ENCODE measurements around the gene ZFP90. TPM values are rescaled to one million over a fixed set of nuclear protein-coding genes. Genes with fewer than 3 reads are reported as not detected.

Gene ZFP90
- total RNA-seq (10 to 100 TPM; 25.9 to 53.6 (median 46.7) TPM), total RNA-seq (16.3 to 115 (median 45.0) reads per million in 29 experiments)
- 49.0 TPM for total RNA-seq (2013)

- peaks cover 23 to 31% (median 29%) of the 10 kb centered on the region in 3 donors for H3K4me1 Mint-ChIP-seq
- Histone ChIP-seq H3K9me3 (no peaks in the 10 kb centered on the region), H3K4me3 (ENCODE audit: control insufficient read depth in 1 of 2, extremely low read depth in 1 of 2, low read length in 1 of 2) (peak within 1 kb of the TSS; percentile 85 to 99), H3K27ac (ENCODE audit: low read length) (peak within 1 kb of the TSS; percentile 89), H3K4me1 (ENCODE audit: control insufficient read depth in 1 of 2, extremely low read depth in 1 of 2, insufficient read depth in 2 of 2, low read length in 2 of 2) (peaks cover 4 to 19% of the 10 kb centered on the region in 2 experiments), H3K36me3 (ENCODE audit: control insufficient read depth in 2 of 2, extremely low read depth in 1 of 2, insufficient read depth in 1 of 2, low read length in 1 of 2) (peaks cover 6 to 8% of the 10 kb centered on the region in 2 donors), H3K27me3 (replicated peaks in 1 of 2; ENCODE audit: control insufficient read depth in 2 of 2, extremely low read depth in 1 of 2, insufficient read depth in 2 of 2, low read length in 1 of 2) (no peaks in the 10 kb centered on the region)
- peak; percentile 62 to 89 (median 78) for DNase-seq
- no peaks in the 10 kb centered on the region for H3K9me3 Mint-ChIP-seq
- ChIA-PET CTCF (interaction anchor here (1.0 to 1.6 kb wide), 4 partner anchors 9 to 18 kb away, joined by 3 to 6 read pairs (median 4); no protein-coding TSS in a partner anchor), POLR2A (interaction anchor here (0.6 to 1.0 kb wide), 2 partner anchors 9 to 265 kb away, joined by 4 to 5 read pairs; no protein-coding TSS in a partner anchor)
- H3K27ac Mint-ChIP-seq = peak within 1 kb of the TSS; percentile 98 to 100
- peak within 1 kb of the TSS; percentile 92 to 96 (median 95) for H3K4me3 Mint-ChIP-seq
- WGBS (ENCODE audit: insufficient coverage) = under 1% methylated on average over 62 of the region's 71 CpGs
- H3K36me3 Mint-ChIP-seq = peaks cover 27% of the 10 kb centered on the region
- peak; percentile 90 to 95 (median 94) for ATAC-seq (replicated peaks in 1 of 4)
- no peaks in the 10 kb centered on the region for H3K27me3 Mint-ChIP-seq
These were observed at the start of gene ZFP90 for GRCh38 chr16:68538880-68539701. Gene ZFP90 (plus strand): TSS chr16:68539291. CDS start chr16:68539793, 502 bp downstream.

GRCh38 chr16:68490358-68490757 is 48.7 kb upstream of the ZFP90 start:
- Histone ChIP-seq H3K9me3 (no peaks in the 10 kb centered on the region), H3K4me1 (ENCODE audit: control insufficient read depth in 1 of 2, extremely low read depth in 1 of 2, insufficient read depth in 2 of 2, low read length in 2 of 2) (no peaks in the 10 kb centered on the region), H3K36me3 (ENCODE audit: control insufficient read depth in 2 of 2, extremely low read depth in 1 of 2, insufficient read depth in 1 of 2, low read length in 1 of 2) (no peaks in the 10 kb centered on the region), H3K4me3 (ENCODE audit: control insufficient read depth in 1 of 2, extremely low read depth in 1 of 2, low read length in 1 of 2) (no peak overlapping the region), H3K27ac (ENCODE audit: low read length) (no peak overlapping the region), H3K27me3 (replicated peaks in 1 of 2; ENCODE audit: control insufficient read depth in 2 of 2, extremely low read depth in 1 of 2, insufficient read depth in 2 of 2, low read length in 1 of 2) (peaks cover 0 to 27% of the 10 kb centered on the region in 2 experiments)
- POLR2A ChIA-PET = interaction anchor here (0.5 to 0.7 kb wide), 2 partner anchors 9 to 773 kb away, joined by 3 to 5 read pairs; no protein-coding TSS in a partner anchor
- H3K9me3 Mint-ChIP-seq = no peaks in the 10 kb centered on the region
- DNase-seq (no peak), ATAC-seq (replicated peaks in 1 of 4) (no peak)
- CTCF ChIA-PET = no interaction called here
- peaks cover 0 to 5% (median 5%) of the 10 kb centered on the region in 3 donors for H3K4me1 Mint-ChIP-seq
- H3K4me3 Mint-ChIP-seq = no peak overlapping the region
- no peaks in the 10 kb centered on the region for H3K36me3 Mint-ChIP-seq
- no CpG with 5 or more reads among the region's 1 CpG for WGBS (ENCODE audit: insufficient coverage)
- no peaks in the 10 kb centered on the region for H3K27me3 Mint-ChIP-seq
- H3K27ac Mint-ChIP-seq = no peak overlapping the region

DNA sequence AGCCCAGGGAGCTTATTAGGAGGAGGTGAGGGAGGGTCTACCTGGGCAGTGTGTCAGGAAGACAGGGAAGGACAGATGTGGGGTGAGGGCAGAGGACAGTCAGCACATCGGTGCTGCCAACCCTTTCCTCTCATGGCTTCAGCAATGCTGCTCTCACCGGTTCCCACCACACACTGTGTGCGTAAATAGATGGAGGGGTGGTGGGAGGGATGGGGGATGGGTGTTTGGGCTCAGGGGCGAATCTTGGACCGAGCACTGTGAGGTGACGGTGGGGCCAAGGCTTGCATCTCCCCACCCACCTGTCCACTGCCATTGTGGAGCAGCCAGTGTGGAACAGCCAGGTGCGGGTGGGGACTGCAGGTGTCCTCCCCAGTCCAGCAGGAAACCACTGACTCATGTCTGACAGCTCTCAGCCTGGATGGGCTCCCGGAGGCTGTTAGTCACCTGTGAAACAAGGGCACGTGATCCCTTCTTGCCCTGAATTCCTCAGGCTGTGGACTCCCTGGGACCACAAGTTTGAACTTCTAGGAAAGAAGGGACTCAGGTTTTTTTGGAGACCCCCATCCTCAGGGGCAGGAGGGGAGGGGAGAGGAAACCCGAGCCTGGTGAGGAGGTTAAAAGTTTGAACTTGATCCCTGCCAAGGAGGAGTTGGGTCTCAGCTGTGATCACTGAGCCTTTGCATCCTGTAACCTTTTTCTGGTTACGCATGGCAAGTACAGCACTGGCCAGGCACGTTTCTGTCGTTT is 48.1 kb upstream of the ZFP90 start:
- Histone ChIP-seq H3K9me3 (no peaks in the 10 kb centered on the region), H3K4me1 (ENCODE audit: control insufficient read depth in 1 of 2, extremely low read depth in 1 of 2, insufficient read depth in 2 of 2, low read length in 2 of 2) (no peaks in the 10 kb centered on the region), H3K4me3 (ENCODE audit: control insufficient read depth in 1 of 2, extremely low read depth in 1 of 2, low read length in 1 of 2) (no peak overlapping the region), H3K27me3 (replicated peaks in 1 of 2; ENCODE audit: control insufficient read depth in 2 of 2, extremely low read depth in 1 of 2, insufficient read depth in 2 of 2, low read length in 1 of 2) (peaks cover 0 to 27% of the 10 kb centered on the region in 2 experiments), H3K27ac (ENCODE audit: low read length) (no peak overlapping the region), H3K36me3 (ENCODE audit: control insufficient read depth in 2 of 2, extremely low read depth in 1 of 2, insufficient read depth in 1 of 2, low read length in 1 of 2) (no peaks in the 10 kb centered on the region)
- CTCF ChIA-PET = no interaction called here
- Mint-ChIP-seq H3K4me3 (no peak overlapping the region), H3K27me3 (no peaks in the 10 kb centered on the region), H3K4me1 (peaks cover 0 to 5% (median 5%) of the 10 kb centered on the region in 3 donors), H3K36me3 (no peaks in the 10 kb centered on the region), H3K27ac (no peak overlapping the region), H3K9me3 (no peaks in the 10 kb centered on the region)
- no peak for DNase-seq
- no peak for ATAC-seq (replicated peaks in 1 of 4)
- WGBS (ENCODE audit: insufficient coverage) = 35% methylated on average over 6 of the region's 13 CpGs
- POLR2A ChIA-PET = interaction anchor here (0.5 to 0.7 kb wide), 2 partner anchors 10 to 772 kb away, joined by 3 to 5 read pairs; no protein-coding TSS in a partner anchor

DNA sequence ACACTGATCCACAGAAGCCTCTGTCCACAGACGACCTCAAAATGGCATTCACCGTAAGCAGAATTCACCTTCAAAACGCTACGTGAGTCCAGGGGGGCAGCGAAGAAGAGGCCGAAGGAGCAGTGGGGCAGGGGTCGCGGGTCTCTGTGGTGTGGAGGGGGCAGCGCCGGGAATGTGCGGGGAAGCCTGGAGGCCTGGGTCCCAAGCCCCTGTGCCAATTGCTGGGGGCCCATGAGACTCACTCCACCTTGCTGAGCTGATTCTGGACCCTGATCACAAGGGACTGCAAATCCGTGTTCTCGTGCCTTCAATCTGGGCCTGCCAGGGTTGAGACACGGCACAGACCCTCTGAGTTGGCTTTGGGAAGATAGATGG is 47.5 kb upstream of the ZFP90 start:
- CTCF ChIA-PET = no interaction called here
- Histone ChIP-seq H3K4me3 (ENCODE audit: control insufficient read depth in 1 of 2, extremely low read depth in 1 of 2, low read length in 1 of 2) (no peak overlapping the region), H3K36me3 (ENCODE audit: control insufficient read depth in 2 of 2, extremely low read depth in 1 of 2, insufficient read depth in 1 of 2, low read length in 1 of 2) (no peaks in the 10 kb centered on the region), H3K27me3 (replicated peaks in 1 of 2; ENCODE audit: control insufficient read depth in 2 of 2, extremely low read depth in 1 of 2, insufficient read depth in 2 of 2, low read length in 1 of 2) (peaks cover 0 to 27% of the 10 kb centered on the region in 2 experiments), H3K4me1 (ENCODE audit: control insufficient read depth in 1 of 2, extremely low read depth in 1 of 2, insufficient read depth in 2 of 2, low read length in 2 of 2) (no peaks in the 10 kb centered on the region), H3K27ac (ENCODE audit: low read length) (no peak overlapping the region), H3K9me3 (no peaks in the 10 kb centered on the region)
- Mint-ChIP-seq H3K36me3 (no peaks in the 10 kb centered on the region), H3K4me1 (peaks cover 0 to 5% (median 5%) of the 10 kb centered on the region in 3 donors), H3K27me3 (no peaks in the 10 kb centered on the region), H3K4me3 (no peak overlapping the region), H3K9me3 (no peaks in the 10 kb centered on the region), H3K27ac (no peak overlapping the region)
- no peak for ATAC-seq (replicated peaks in 1 of 4)
- 85% methylated on average over 9 of the region's 14 CpGs for whole genome bisulfite sequencing (ENCODE audit: insufficient coverage)
- POLR2A ChIA-PET = no interaction called here
- DNase-seq = no peak

GRCh38 chr16:68492151-68492542 is 46.9 kb upstream of the ZFP90 start:
- no peaks in the 10 kb centered on the region for H3K4me1 ChIP-seq (ENCODE audit: control insufficient read depth in 1 of 2, extremely low read depth in 1 of 2, insufficient read depth in 2 of 2, low read length in 2 of 2)
- H3K27ac Mint-ChIP-seq = no peak overlapping the region
- H3K27me3 ChIP-seq (replicated peaks in 1 of 2; ENCODE audit: control insufficient read depth in 2 of 2, extremely low read depth in 1 of 2, insufficient read depth in 2 of 2, low read length in 1 of 2) = peaks cover 0 to 27% of the 10 kb centered on the region in 2 experiments
- H3K27me3 Mint-ChIP-seq = no peaks in the 10 kb centered on the region
- no peak overlapping the region for H3K27ac ChIP-seq (ENCODE audit: low read length)
- WGBS (ENCODE audit: insufficient coverage) = 87% methylated on average over 10 of the region's 11 CpGs
- ChIA-PET POLR2A (no interaction called here), CTCF (no interaction called here)
- no peak for ATAC-seq (replicated peaks in 1 of 4)
- peaks cover 0 to 2% (median under 1%) of the 10 kb centered on the region in 3 donors for H3K4me1 Mint-ChIP-seq
- no peak for DNase-seq
- no peak overlapping the region for H3K4me3 ChIP-seq (ENCODE audit: control insufficient read depth in 1 of 2, extremely low read depth in 1 of 2, low read length in 1 of 2)
- H3K9me3 Mint-ChIP-seq = no peaks in the 10 kb centered on the region
- no peaks in the 10 kb centered on the region for H3K9me3 ChIP-seq
- H3K36me3 ChIP-seq (ENCODE audit: control insufficient read depth in 2 of 2, extremely low read depth in 1 of 2, insufficient read depth in 1 of 2, low read length in 1 of 2) = no peaks in the 10 kb centered on the region
- H3K4me3 Mint-ChIP-seq = no peak overlapping the region
- no peaks in the 10 kb centered on the region for H3K36me3 Mint-ChIP-seq

DNA sequence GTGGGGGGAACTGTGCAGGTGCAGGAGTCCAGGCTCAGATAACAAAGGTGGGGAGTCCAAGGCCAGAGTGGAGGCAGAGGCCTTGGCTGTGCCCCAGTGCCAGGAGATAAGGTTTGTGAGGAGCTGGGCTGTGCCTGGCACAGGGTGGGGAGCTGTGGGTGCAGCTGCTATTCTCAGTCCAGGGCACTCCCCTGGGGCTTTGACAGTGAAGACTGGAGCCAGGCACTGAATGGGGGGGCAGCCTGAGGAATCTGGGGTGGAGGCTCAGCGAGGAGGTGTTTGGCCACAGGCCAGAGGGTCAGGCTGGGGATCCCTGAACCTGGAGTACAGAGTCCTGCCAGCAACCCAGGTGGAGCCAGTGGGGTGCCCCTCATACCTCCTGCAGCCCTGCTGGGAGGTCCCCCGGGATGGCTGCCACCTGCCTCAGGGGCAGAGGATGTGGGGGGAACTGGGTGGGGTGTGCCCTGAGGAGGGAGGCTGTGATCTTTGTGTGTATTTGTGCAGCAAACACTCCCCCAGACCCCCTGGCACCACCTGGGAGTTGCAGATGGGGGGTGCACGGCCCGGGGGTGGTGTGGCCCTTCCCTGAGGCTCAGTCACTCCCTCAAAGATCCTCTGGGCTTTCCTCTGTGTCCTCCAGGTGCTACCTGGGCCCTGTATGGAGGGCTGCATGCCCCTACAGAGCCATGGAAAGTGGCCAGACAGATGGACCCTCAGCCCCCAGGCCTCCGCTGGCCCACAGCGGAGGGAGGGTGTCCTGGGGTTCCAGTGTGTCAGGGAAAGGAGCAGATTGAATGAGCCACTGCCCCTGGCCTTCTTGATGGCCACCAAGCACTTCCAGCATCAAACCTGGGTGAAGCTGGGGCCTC is 46.3 kb upstream of the ZFP90 start:
- Mint-ChIP-seq H3K27ac (no peak overlapping the region), H3K36me3 (no peaks in the 10 kb centered on the region), H3K4me3 (no peak overlapping the region), H3K9me3 (no peaks in the 10 kb centered on the region), H3K27me3 (no peaks in the 10 kb centered on the region), H3K4me1 (no peaks in the 10 kb centered on the region)
- Histone ChIP-seq H3K27me3 (replicated peaks in 1 of 2; ENCODE audit: control insufficient read depth in 2 of 2, extremely low read depth in 1 of 2, insufficient read depth in 2 of 2, low read length in 1 of 2) (peaks cover 0 to 27% of the 10 kb centered on the region in 2 experiments), H3K36me3 (ENCODE audit: control insufficient read depth in 2 of 2, extremely low read depth in 1 of 2, insufficient read depth in 1 of 2, low read length in 1 of 2) (no peaks in the 10 kb centered on the region), H3K27ac (ENCODE audit: low read length) (no peak overlapping the region), H3K4me1 (ENCODE audit: control insufficient read depth in 1 of 2, extremely low read depth in 1 of 2, insufficient read depth in 2 of 2, low read length in 2 of 2) (no peaks in the 10 kb centered on the region), H3K9me3 (no peaks in the 10 kb centered on the region), H3K4me3 (ENCODE audit: control insufficient read depth in 1 of 2, extremely low read depth in 1 of 2, low read length in 1 of 2) (no peak overlapping the region)
- ChIA-PET CTCF (no interaction called here), POLR2A (no interaction called here)
- ATAC-seq (replicated peaks in 1 of 4) = no peak
- no peak for DNase-seq
- 85% methylated on average over 3 of the region's 6 CpGs for WGBS (ENCODE audit: insufficient coverage)
